OCI-LY1 (cell line): Measurements from ENCODE around the gene PDCL3.

Experiments
- H2AFZ ChIP-seq: fragments of 200-600 bp; sonication (generic), shearing (Covaris generic); 2 replicates; pipeline ENCODE4 v1.6.0; 2014; ENCODE audit warnings: antibody characterized with exemption, mild to moderate bottlenecking, low read length
- H3F3A ChIP-seq: fragments of 200-600 bp; sonication (generic), shearing (Covaris generic); 2 replicates; pipeline ENCODE4 v1.6.0; 2014; ENCODE audit warnings: mild to moderate bottlenecking, antibody characterized with exemption, low read length, moderate library complexity; ENCODE audit not compliant: insufficient read depth
- H3K27ac ChIP-seq: fragments of 200-600 bp; sonication (generic); 2 replicates; pipeline ENCODE4 v1.5.1; 2014; ENCODE audit warnings: low read length, mixed run types, mild to moderate bottlenecking, low read depth; ENCODE audit not compliant: poor library complexity, severe bottlenecking
- H3K27me3 ChIP-seq: fragments of 200-600 bp; sonication (generic); 2 replicates; pipeline ENCODE4 v1.6.0; 2014; ENCODE audit warnings: antibody characterized with exemption, mild to moderate bottlenecking, low read length, moderate library complexity; ENCODE audit not compliant: insufficient read depth
- H3K36me3 ChIP-seq: fragments of 200-600 bp; sonication (generic); 2 replicates; pipeline ENCODE4 v1.6.1; 2014; ENCODE audit warnings: mild to moderate bottlenecking, antibody characterized with exemption, low read length, moderate library complexity, mixed read lengths; ENCODE audit not compliant: insufficient read depth
- H3K4me1 ChIP-seq: fragments of 200-600 bp; sonication (generic); 2 replicates; pipeline ENCODE4 v1.5.1; 2014; ENCODE audit warnings: mild to moderate bottlenecking, low read length, moderate library complexity; ENCODE audit not compliant: insufficient read depth, severe bottlenecking
- H3K4me2 ChIP-seq: fragments of 200-600 bp; sonication (generic), shearing (Covaris generic); 2 replicates; pipeline ENCODE4 v1.6.1; 2014; ENCODE audit warnings: low read length
- H3K4me3 ChIP-seq: fragments of 200-600 bp; sonication (generic); 2 replicates; pipeline ENCODE4 v1.5.1; 2014; ENCODE audit warnings: low read length, low read depth, mild to moderate bottlenecking, mixed read lengths; ENCODE audit not compliant: poor library complexity, severe bottlenecking
- H3K79me2 ChIP-seq: fragments of 200-600 bp; shearing (Covaris generic); 2 replicates; pipeline ENCODE4 v1.6.1; 2016; ENCODE audit warnings: mixed run types, low read length, mixed read lengths; ENCODE audit not compliant: insufficient read depth
- H3K9ac ChIP-seq: fragments of 200-600 bp; sonication (generic), shearing (Covaris generic); 2 replicates; pipeline ENCODE4 v1.6.1; 2014; ENCODE audit warnings: mild to moderate bottlenecking, low read length, mixed read lengths
- H3K9me2 ChIP-seq: fragments of 200-600 bp; sonication (generic), shearing (Covaris generic); 2 replicates; pipeline ENCODE4 v1.6.1; 2014; ENCODE audit warnings: low read depth, mild to moderate bottlenecking, low read length, mixed read lengths
- H3K9me3 ChIP-seq: fragments of 200-600 bp; shearing (Covaris generic); 2 replicates; pipeline ENCODE4 v1.6.1; 2014; ENCODE audit warnings: low read length, mixed read lengths
- H4K20me1 ChIP-seq: fragments of 200-600 bp; sonication (generic), shearing (Covaris generic); 2 replicates; pipeline ENCODE4 v1.6.0; 2016; ENCODE audit warnings: mild to moderate bottlenecking, low read length; ENCODE audit not compliant: insufficient read depth
- EZH2 ChIP-seq: fragments of 200-600 bp; sonication (generic), shearing (Covaris generic); IDR thresholded peaks from 2 replicates; pipeline ENCODE4 v1.8.0; 2017; ENCODE audit warnings: borderline replicate concordance, mixed run types, mild to moderate bottlenecking, antibody characterized with exemption, low read length, moderate library complexity, mixed read lengths
- TF ChIP-seq, protein P1 (sequence below): fragments of 200-600 bp; sonication (generic), shearing (Covaris generic); IDR thresholded peaks from 2 replicates; pipeline ENCODE4 v1.5.1; 2017; ENCODE audit warnings: mild to moderate bottlenecking, antibody characterized with exemption, low read length, moderate library complexity, mixed read lengths

PDCL3 gene

DNA sequence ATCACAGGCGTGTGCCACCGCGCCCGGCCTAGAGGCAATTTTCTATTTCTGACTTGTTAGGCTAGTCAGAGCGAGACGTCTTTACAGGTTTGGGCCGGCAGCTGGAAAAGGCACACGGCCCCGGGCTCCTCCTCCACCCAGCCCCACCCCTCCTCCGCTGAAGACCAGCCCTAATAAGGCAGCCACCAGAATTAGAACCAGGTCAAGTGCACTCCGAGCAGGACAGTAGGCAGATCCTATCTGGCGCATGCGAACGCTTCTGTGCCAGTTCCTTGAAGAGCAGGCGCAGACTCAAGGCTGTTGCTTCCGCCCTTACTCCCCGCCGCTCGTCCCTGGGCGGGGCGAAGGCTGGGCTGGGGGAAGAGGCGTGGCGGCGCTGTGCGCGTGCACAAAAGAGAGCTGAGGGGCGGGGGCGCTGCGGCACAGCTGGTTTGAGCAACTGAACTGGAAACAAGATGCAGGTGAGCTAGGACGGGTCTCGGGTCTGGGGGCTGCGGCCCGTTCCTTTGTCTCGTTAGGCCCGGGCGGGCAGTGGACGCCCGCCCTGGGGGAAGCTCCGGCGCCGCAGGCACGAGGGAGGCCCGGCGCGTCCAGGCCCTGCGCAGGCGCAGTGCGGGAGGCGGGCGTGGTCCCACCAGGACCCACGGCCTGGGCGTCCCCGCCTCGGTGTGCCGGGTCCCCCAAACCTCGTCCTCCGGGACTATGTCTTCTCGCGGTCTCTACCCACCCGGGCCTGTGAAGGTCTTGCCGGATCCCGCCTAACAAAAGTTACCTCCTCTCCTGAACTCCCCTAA lies at the start of gene PDCL3:
TSS of gene PDCL3 (plus strand) at position 381 of the 794 bp plus-strand sequence. CDS start at position 456, 75 bp downstream.
- Histone ChIP-seq H3K27ac (peak within 1 kb of the TSS; percentile 86), H3K36me3 (peaks cover 14% of the 10 kb centered on the region), H3K4me3 (peak within 1 kb of the TSS; percentile 79), H3K4me1 (peaks cover 13% of the 10 kb centered on the region), H3K4me2 (peak within 1 kb of the TSS; percentile 79), H3K79me2 (no peaks in the 10 kb centered on the region), H2AFZ (peak within 1 kb of the TSS; percentile 88), H3F3A (no peaks in the 10 kb centered on the region), H3K9me2 (no peaks in the 10 kb centered on the region), H3K27me3 (no peaks in the 10 kb centered on the region), H3K9ac (peak within 1 kb of the TSS; percentile 88), H4K20me1 (no peaks in the 10 kb centered on the region), H3K9me3 (no peaks in the 10 kb centered on the region)
- TF ChIP-seq EZH2: no peak
- TF ChIP-seq, protein P1, sequence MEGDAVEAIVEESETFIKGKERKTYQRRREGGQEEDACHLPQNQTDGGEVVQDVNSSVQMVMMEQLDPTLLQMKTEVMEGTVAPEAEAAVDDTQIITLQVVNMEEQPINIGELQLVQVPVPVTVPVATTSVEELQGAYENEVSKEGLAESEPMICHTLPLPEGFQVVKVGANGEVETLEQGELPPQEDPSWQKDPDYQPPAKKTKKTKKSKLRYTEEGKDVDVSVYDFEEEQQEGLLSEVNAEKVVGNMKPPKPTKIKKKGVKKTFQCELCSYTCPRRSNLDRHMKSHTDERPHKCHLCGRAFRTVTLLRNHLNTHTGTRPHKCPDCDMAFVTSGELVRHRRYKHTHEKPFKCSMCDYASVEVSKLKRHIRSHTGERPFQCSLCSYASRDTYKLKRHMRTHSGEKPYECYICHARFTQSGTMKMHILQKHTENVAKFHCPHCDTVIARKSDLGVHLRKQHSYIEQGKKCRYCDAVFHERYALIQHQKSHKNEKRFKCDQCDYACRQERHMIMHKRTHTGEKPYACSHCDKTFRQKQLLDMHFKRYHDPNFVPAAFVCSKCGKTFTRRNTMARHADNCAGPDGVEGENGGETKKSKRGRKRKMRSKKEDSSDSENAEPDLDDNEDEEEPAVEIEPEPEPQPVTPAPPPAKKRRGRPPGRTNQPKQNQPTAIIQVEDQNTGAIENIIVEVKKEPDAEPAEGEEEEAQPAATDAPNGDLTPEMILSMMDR: no peak; the same call in 1 of the 2 replicates

DNA sequence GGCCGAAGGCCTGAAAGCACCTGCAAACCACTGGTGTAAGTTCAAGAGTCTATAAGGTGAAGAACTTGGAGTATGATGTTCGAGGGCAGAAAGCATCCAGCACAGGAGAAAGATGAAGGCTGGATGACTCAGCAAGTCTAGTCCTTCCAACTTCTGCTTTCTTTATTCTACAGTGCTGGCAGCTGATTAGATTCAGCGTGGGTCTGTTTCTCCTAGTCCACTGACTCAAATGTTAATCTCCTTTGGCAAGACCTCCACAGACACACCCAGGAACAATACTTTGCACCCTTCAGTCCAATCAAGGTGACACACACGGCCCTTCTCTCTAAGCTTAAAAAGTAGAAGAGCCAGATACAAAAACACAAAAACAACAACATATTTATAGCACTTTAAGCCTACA lies 49.1 kb upstream of the PDCL3 start:
- no peaks in the 10 kb centered on the region; the same call in 1 of the 2 replicates for H3K27me3 ChIP-seq
- H3K9me2 ChIP-seq: no peaks in the 10 kb centered on the region
- H3K4me1 ChIP-seq: peaks cover 10% of the 10 kb centered on the region
- H3K4me3 ChIP-seq: no peak overlapping the region
- H3K36me3 ChIP-seq: no peaks in the 10 kb centered on the region
- no peaks in the 10 kb centered on the region for H3K9me3 ChIP-seq
- no peak overlapping the region for H3K27ac ChIP-seq
- no peak overlapping the region for H3K9ac ChIP-seq
- H3K4me2 ChIP-seq: no peak overlapping the region
- no peak overlapping the region for H2AFZ ChIP-seq
- no peaks in the 10 kb centered on the region for H4K20me1 ChIP-seq
- no peaks in the 10 kb centered on the region for H3F3A ChIP-seq
- no peak for TF ChIP-seq EZH2
- TF ChIP-seq, protein P1: no peak
- no peaks in the 10 kb centered on the region for H3K79me2 ChIP-seq

DNA sequence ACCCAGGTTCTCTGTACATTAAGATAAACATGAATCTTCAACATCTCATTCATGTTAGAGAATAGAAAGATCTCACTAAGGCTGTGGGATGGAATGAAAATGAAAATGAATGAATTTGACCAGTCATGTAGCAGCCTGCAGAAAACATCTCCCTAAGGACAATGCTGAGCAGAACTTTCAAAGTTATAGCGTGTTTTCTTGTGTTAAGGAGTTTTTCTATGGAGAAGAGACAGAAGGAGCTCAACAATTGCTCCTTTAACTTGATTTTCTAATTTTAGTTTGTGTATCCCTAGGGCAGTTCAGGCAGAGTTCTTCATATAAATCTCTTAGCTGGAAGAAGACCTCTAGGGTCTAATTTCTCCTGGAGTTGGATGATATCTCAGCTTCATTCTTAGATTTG lies 45.2 kb upstream of the PDCL3 start:
- Histone ChIP-seq H3K4me2 (no peak overlapping the region), H3K9ac (no peak overlapping the region), H3K4me3 (no peak overlapping the region), H3K9me3 (no peaks in the 10 kb centered on the region), H3K9me2 (no peaks in the 10 kb centered on the region), H3K36me3 (no peaks in the 10 kb centered on the region), H3K79me2 (no peaks in the 10 kb centered on the region), H2AFZ (no peak overlapping the region), H3F3A (no peaks in the 10 kb centered on the region), H4K20me1 (no peaks in the 10 kb centered on the region), H3K27me3 (no peaks in the 10 kb centered on the region; the same call in 1 of the 2 replicates), H3K4me1 (peaks cover 10% of the 10 kb centered on the region), H3K27ac (no peak overlapping the region)
- TF ChIP-seq, protein P1: no peak
- no peak for TF ChIP-seq EZH2
